Measurements from ENCODE around the gene P3H1.
"Not testable (repeated sequence)": the region's sequence is repeated elsewhere in the genome, so short reads cannot be mapped to it uniquely, and the experiment has no call there.

The P3H1 gene

GRCh38 chr1:42769811-42770210, 3.0 kb upstream of the P3H1 start:
- no peak for DNase-seq

GRCh38 chr1:42768172-42768571, 1.3 kb upstream of the P3H1 start:
- no peak for DNase-seq

DNA sequence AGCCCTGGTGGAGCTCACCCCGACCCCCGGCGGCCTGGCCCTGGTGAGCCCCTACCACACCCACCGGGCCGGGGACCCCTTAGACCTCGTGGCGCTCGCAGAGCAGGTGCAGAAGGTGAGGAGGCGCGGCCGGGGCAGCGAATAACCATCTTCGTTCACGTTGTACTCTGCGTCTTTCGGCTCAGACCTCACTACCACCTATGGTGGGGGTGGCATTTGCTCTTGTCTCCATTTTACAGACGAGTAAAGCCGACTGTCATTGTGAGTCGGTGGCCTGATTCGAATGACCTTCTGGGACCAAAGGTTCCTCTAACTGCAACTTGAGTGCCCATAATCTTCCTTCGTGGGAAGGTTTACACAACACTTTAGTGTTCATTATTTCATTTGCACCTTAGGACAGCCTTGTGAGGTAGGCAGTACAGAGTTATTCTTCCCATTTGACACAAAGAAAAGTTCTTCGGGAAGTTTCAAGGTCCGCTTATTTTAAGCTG, 727 bp upstream of the P3H1 start:
- no peak for DNase-seq

GRCh38 chr1:42765832-42766740, 742 bp downstream of the P3H1 start:
- DNase-seq = peak; percentile 36

- no peak for DNase-seq
These were observed 1.6 kb downstream of the P3H1 start for GRCh38 chr1:42765269-42765668.

DNA sequence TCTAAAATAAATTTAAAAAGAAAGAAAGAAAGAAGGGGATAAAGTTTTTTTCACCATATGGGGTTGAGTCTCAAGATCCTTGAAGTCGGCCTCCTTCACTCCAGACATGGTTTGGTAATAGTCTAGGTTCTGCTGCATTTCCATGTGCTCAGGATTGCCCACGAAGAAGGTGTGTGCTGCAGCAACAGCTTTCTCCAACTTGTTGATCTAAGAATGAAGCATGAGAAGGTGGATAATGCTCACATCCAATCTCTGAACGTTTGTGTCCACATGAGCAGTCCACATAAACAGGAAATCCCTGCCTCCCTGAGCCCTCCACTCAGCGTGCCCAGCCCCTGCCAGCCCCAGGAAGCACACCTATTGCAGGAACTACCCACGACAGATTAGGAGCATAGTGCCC, 4.6 kb downstream of the P3H1 start:
- DNase-seq = no peak

GRCh38 chr1:42761567-42761966, 5.3 kb downstream of the P3H1 start:
- DNase-seq = no peak

- DNase-seq = no peak
These were observed 7.7 kb downstream of the P3H1 start for GRCh38 chr1:42759114-42759513.

DNA sequence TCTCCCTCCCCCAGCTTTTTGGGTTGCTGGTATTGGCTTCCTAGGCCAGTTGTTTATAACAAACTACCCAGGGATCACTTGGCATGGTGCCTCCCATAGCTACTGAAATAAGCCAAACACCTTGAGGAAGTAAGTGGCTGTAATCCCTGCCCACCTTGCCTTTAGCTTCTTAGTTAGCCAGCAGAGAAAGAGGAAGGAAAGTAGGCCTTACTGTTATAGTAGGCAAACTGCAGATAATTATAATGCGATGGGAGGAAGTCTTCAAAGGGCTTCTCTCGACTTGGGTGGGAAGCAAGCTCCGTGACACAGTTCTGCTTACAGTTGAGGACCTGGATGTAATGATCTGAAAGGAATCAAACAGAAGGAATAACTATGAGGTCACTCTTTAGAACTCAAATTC, 8.2 kb downstream of the P3H1 start:
- no peak for DNase-seq

DNA sequence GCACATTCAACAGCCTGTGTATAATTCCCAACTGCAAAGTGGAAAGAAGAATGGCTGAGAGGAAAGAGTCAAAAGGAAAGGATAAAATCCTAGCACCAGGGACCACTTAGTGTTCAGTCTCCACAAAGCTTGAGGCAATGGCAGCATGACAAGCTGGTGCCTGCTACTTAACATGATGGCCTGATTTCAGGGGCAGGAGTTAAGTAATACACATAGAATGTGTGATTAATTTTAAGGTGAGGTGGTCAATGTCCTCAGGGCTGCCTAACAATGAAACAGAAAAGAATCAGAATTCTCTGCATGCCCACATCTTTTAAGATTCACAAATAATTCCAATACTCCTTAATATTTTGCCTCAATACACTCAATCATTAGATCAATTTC, 8.9 kb downstream of the P3H1 start:
- no peak for DNase-seq

- peak; percentile 48 for DNase-seq
These were observed 9.6 kb downstream of the P3H1 start for GRCh38 chr1:42756956-42757891.

GRCh38 chr1:42753070-42753469, 13.8 kb downstream of the P3H1 start:
- no peak for DNase-seq

- no peak for DNase-seq
These were observed 14.5 kb downstream of the P3H1 start for GRCh38 chr1:42752284-42752683.

DNA sequence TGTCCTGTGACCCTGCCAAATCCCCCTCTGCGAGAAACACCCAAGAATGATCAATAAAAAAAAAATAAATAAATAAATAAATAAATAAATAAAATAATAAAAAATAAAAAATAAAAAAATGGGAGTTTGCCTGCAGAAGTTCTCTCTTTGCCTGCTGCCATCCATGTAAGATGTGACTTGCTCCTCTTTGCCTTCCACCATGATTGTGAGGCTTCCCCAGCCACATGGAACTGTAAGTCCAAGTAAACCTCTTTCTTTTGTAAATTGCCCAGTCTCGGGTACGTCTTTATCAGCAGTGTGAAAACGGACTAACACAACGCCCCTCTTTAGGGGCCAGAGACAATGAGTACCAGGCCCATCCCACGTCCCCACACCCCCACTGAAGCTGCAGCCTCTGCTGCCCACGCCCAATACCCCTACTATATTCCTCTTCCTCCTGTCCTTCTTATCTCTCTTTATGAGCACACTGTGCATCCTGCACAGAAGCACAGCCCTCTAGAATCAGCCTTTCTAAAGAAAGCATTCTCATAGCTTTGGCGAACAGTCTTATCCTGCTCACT, 15.2 kb downstream of the P3H1 start:
- not testable (repeated sequence) for DNase-seq

- no peak for DNase-seq
These were observed 16.8 kb downstream of the P3H1 start for GRCh38 chr1:42750041-42750440.

DNA sequence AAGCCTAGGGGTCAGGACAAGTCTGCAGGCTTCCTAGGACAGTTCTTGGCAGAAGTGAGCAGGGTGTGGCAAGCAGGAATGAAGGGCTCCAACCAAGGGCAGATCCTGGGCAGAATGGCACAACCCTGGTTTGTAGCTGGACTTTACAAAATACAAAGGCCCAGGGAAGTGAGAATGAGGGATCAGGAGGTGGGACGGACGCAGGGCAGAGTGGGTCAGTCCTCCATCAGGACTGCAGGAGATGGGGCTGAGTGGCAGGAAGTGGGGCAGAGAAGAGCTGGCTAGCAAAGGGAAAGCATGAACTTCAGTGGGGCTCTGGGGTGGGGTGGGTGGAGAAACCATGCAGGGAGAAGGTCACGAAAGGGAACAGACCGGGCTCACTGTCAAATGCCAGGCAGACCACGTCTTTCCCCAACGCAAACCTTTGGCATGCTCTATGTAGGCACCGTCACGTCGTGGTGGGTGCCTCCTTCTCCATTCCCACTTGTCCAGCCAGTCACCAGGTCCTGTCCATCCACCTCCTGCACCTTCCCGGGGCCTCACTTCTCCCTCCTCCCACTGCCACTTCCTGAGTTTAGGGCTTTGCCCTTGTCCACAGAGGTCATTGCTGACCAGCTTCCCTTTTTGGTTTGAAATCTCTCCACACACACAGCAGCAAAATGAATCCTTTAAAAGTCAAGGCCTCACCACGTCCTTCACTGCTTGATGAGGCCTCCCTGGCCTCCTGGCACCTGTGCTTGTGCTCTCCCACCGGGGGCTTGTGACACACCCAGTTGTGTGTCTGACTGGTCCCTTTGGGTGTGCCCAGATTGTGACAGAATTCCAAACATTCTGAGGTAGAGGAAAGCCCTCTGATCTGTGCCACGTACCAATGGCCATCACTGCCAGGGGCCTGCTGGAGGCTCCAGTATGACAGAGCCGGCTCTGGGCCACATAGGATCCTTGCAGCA, 18.1 kb downstream of the P3H1 start:
- DNase-seq = no peak

DNA sequence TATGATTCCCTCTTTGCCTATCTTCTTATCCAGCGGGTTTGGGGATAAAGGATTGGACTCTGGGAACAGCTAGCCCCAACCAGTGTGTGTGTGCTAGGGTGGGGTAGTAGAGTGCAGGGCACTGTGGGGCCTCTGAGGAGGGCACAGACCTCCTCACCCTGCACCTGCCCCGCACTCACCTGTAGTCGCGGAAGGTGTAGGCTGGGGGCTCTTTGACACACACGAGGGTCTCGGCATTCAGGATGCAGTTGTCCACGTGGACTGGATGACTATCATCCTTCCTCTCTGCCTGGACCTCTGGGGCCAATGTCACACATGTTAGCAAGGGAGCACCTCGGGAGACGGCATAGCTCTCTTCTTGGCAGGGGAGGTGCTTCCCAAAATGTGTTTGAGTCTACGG, 18.8 kb downstream of the P3H1 start:
- DNase-seq = no peak

- DNase-seq = peak; percentile 45
These were observed 19.7 kb downstream of the P3H1 start for GRCh38 chr1:42747125-42747524.

GRCh38 chr1:42746436-42747105, 20.3 kb downstream of the P3H1 start:
- DNase-seq = no peak

DNA sequence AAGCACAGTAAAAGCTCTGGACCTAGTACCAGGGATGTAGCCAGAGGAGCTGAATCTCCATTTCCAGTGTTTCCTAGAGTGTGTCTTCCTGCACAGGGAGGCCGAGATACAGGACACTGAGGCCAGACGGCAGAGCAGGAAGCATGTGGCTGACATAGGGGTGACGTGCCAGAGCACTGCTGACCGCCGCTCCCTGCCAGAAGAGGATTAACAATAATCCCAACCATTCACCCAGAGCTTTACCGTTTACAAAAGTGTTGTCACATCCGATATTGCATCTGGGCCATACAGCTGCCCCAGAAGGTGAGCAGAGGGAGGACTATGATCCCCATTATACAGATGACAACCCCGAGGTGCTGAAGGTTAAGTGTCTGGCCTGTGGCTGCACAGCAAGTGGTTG, 21.0 kb downstream of the P3H1 start:
- no peak for DNase-seq

DNA sequence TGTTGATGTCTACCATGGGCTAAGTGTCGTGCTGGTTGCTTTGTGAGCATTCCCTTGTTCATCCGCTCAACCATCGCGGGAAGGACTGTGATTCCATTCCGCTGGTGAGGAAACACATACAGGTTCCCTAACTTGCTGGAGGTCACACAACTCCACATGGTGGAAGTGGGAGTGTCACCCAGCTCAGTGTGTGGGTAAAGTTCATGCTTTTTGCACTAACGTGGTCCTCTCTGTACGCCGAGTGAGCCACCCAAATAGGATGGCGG, 22.7 kb downstream of the P3H1 start:
- no peak for DNase-seq
